Neural cell (in vitro differentiated cells): Measurements from ENCODE around the gene FILIP1L. TPM values are rescaled to one million over a fixed set of nuclear protein-coding genes. Genes with fewer than 3 reads are reported as not detected.

Experiments used
- H2AFZ ChIP-seq: fragments of 200-600, 300-800 bp; sonication (generic), shearing (Covaris generic); 2 replicates; pipeline ENCODE4 v1.6.0; 2014; ENCODE audit warnings: low read depth, mild to moderate bottlenecking, antibody characterized with exemption, low read length, moderate library complexity
- H3F3A ChIP-seq: fragments of 200-600 bp; shearing (Covaris generic); 2 replicates; pipeline ENCODE4 v1.6.1; 2016; ENCODE audit warnings: mild to moderate bottlenecking, moderate library complexity, mixed read lengths, antibody characterized with exemption, low read length; ENCODE audit not compliant: insufficient read depth, poor library complexity, severe bottlenecking
- H3K27ac ChIP-seq: fragments of 200-600, 300-800 bp; sonication (generic), shearing (Covaris generic); 2 replicates; pipeline ENCODE4 v1.5.1; 2014; ENCODE audit warnings: mild to moderate bottlenecking, low read length, moderate library complexity
- H3K27me3 ChIP-seq: fragments of 300-800, 200-600 bp; sonication (generic), shearing (Covaris generic); 2 replicates; pipeline ENCODE4 v1.6.0; 2014; ENCODE audit warnings: mild to moderate bottlenecking, low read depth, low read length, moderate library complexity; ENCODE audit not compliant: insufficient read depth
- H3K36me3 ChIP-seq: fragments of 300-800, 200-600 bp; sonication (generic), shearing (Covaris generic); 2 replicates; pipeline ENCODE4 v1.5.1; 2014; ENCODE audit warnings: mild to moderate bottlenecking, antibody characterized with exemption, low read length, moderate library complexity; ENCODE audit not compliant: insufficient read depth
- H3K4me2 ChIP-seq: fragments of 300-800, 200-600 bp; sonication (generic), shearing (Covaris generic); 2 replicates; pipeline ENCODE4 v1.6.0; 2014; ENCODE audit warnings: mild to moderate bottlenecking, low read length
- H3K4me3 ChIP-seq: fragments of 300-800, 200-600 bp; sonication (generic), shearing (Covaris generic); 2 replicates; pipeline ENCODE4 v1.5.1; 2014; ENCODE audit warnings: mild to moderate bottlenecking, low read length, moderate library complexity
- H3K79me2 ChIP-seq: fragments of 200-600 bp; shearing (Covaris generic); replicated peaks from 2 replicates; pipeline ENCODE4 v1.6.0; 2014; ENCODE audit warnings: mild to moderate bottlenecking, low read length, moderate library complexity; ENCODE audit not compliant: insufficient read depth
- H3K9ac ChIP-seq: fragments of 300-800, 200-600 bp; sonication (generic), shearing (Covaris generic); 2 replicates; pipeline ENCODE4 v1.6.1; 2016; ENCODE audit warnings: mild to moderate bottlenecking, low read length, mixed read lengths
- H3K9me2 ChIP-seq: fragments of 200-600 bp; shearing (Covaris generic); 2 replicates; pipeline ENCODE4 v1.6.1; 2016; ENCODE audit warnings: mild to moderate bottlenecking, low read length, mixed read lengths; ENCODE audit not compliant: insufficient read depth
- H3K9me3 ChIP-seq: fragments of 200-600, 300-800 bp; sonication (generic), shearing (Covaris generic); 2 replicates; pipeline ENCODE4 v1.6.1; 2016; ENCODE audit warnings: mild to moderate bottlenecking, mixed run types, low read length, moderate library complexity, mixed read lengths
- H4K20me1 ChIP-seq: fragments of 200-600 bp; shearing (Covaris generic); 2 replicates; pipeline ENCODE4 v1.6.1; 2016; ENCODE audit warnings: mild to moderate bottlenecking, mixed run types; ENCODE audit not compliant: insufficient read depth
- EP300 ChIP-seq: fragments of 450-650 bp; conservative IDR thresholded peaks from 2 replicates; pipeline ENCODE4 v1.6.1; 2014; ENCODE audit warnings: antibody characterized with exemption, mild to moderate bottlenecking, moderate library complexity; ENCODE audit not compliant: poor library complexity, severe bottlenecking
- EZH2 ChIP-seq: fragments of 200-600, 300-800 bp; shearing (Covaris generic), sonication (generic); IDR thresholded peaks from 2 replicates; pipeline ENCODE4 v1.6.1; 2014; ENCODE audit warnings: antibody characterized with exemption, low read length, borderline replicate concordance, mild to moderate bottlenecking; ENCODE audit not compliant: insufficient read depth, poor library complexity, severe bottlenecking
- MXI1 ChIP-seq: fragments of 450-650 bp; conservative IDR thresholded peaks from 2 replicates; pipeline ENCODE4 v1.6.1; 2014; ENCODE audit warnings: antibody characterized with exemption, mild to moderate bottlenecking; ENCODE audit not compliant: poor library complexity, severe bottlenecking
- POLR2AphosphoS5 ChIP-seq: IDR thresholded peaks from 2 replicates; pipeline ENCODE4 v1.6.1; 2012
- RAD21 ChIP-seq: fragments of 450-650 bp; conservative IDR thresholded peaks from 2 replicates; pipeline ENCODE4 v1.6.1; 2014; ENCODE audit warnings: antibody characterized with exemption, mild to moderate bottlenecking, moderate library complexity
- SMC3 ChIP-seq: fragments of 450-650 bp; conservative IDR thresholded peaks from 2 replicates; pipeline ENCODE4 v1.6.1; 2014; ENCODE audit warnings: antibody characterized with exemption, mild to moderate bottlenecking, moderate library complexity; ENCODE audit not compliant: poor library complexity
- TAF1 ChIP-seq: IDR thresholded peaks from 2 replicates; pipeline ENCODE4 v1.6.1; 2012; ENCODE audit warnings: low read depth
- polyA plus RNA-seq: library from polyadenylated mRNA; depleted of rRNA; stranded (reverse); fragments of >200 nt; gene quantifications from 2 replicates; pipeline ENCODE4 v1.2.3, GENCODE V29; 2014
- TF ChIP-seq, protein P1 (sequence below): IDR thresholded peaks from 2 replicates; pipeline ENCODE4 v1.6.1; 2012; ENCODE audit warnings: borderline replicate concordance
- TF ChIP-seq, protein P2 (sequence below): fragments of 450-650 bp; IDR thresholded peaks from 2 replicates; pipeline ENCODE4 v1.5.1; 2014; ENCODE audit warnings: antibody characterized with exemption, mild to moderate bottlenecking, moderate library complexity; ENCODE audit not compliant: poor library complexity, severe bottlenecking

The FILIP1L gene
- polyA plus RNA-seq, 1 donor from 2014 or later: 0.27 TPM

DNA sequence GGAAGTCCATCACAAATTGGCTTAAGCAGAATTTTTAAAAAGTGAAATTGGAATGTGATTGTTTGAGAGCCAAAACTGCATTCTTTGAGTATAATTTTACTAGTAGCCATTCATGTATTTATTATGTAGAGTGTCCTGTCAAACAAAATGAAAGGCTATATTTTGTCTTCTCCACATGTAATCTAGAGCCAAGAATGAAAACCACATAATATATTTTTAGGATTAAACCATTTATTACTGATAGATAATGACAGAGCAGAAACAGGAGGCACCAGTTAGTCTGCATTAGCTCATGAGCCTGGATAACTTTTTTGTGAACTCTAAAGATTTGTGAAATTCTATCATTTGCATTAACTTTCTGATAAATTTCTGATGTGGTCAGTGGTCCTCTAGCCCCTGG is 130.2 kb downstream of the FILIP1L start:
- H3K4me2 ChIP-seq: no peak overlapping the region
- H3K27ac ChIP-seq: no peak overlapping the region
- H3K9me2 ChIP-seq: no peaks in the 10 kb centered on the region
- H2AFZ ChIP-seq: no peak overlapping the region
- H3F3A ChIP-seq: no peaks in the 10 kb centered on the region
- H3K4me3 ChIP-seq: no peak overlapping the region
- no peak for TF ChIP-seq EP300
- no peak for TF ChIP-seq RAD21
- TF ChIP-seq EZH2: no peak
- no peak for TF ChIP-seq TAF1
- no peak for TF ChIP-seq SMC3
- TF ChIP-seq, protein P1, sequence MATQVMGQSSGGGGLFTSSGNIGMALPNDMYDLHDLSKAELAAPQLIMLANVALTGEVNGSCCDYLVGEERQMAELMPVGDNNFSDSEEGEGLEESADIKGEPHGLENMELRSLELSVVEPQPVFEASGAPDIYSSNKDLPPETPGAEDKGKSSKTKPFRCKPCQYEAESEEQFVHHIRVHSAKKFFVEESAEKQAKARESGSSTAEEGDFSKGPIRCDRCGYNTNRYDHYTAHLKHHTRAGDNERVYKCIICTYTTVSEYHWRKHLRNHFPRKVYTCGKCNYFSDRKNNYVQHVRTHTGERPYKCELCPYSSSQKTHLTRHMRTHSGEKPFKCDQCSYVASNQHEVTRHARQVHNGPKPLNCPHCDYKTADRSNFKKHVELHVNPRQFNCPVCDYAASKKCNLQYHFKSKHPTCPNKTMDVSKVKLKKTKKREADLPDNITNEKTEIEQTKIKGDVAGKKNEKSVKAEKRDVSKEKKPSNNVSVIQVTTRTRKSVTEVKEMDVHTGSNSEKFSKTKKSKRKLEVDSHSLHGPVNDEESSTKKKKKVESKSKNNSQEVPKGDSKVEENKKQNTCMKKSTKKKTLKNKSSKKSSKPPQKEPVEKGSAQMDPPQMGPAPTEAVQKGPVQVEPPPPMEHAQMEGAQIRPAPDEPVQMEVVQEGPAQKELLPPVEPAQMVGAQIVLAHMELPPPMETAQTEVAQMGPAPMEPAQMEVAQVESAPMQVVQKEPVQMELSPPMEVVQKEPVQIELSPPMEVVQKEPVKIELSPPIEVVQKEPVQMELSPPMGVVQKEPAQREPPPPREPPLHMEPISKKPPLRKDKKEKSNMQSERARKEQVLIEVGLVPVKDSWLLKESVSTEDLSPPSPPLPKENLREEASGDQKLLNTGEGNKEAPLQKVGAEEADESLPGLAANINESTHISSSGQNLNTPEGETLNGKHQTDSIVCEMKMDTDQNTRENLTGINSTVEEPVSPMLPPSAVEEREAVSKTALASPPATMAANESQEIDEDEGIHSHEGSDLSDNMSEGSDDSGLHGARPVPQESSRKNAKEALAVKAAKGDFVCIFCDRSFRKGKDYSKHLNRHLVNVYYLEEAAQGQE: no peak
- no peak for TF ChIP-seq POLR2AphosphoS5
- no peak for TF ChIP-seq MXI1
- TF ChIP-seq, protein P2, sequence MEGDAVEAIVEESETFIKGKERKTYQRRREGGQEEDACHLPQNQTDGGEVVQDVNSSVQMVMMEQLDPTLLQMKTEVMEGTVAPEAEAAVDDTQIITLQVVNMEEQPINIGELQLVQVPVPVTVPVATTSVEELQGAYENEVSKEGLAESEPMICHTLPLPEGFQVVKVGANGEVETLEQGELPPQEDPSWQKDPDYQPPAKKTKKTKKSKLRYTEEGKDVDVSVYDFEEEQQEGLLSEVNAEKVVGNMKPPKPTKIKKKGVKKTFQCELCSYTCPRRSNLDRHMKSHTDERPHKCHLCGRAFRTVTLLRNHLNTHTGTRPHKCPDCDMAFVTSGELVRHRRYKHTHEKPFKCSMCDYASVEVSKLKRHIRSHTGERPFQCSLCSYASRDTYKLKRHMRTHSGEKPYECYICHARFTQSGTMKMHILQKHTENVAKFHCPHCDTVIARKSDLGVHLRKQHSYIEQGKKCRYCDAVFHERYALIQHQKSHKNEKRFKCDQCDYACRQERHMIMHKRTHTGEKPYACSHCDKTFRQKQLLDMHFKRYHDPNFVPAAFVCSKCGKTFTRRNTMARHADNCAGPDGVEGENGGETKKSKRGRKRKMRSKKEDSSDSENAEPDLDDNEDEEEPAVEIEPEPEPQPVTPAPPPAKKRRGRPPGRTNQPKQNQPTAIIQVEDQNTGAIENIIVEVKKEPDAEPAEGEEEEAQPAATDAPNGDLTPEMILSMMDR: no peak
- no peaks in the 10 kb centered on the region for H3K27me3 ChIP-seq
- H3K36me3 ChIP-seq: no peaks in the 10 kb centered on the region
- no peaks in the 10 kb centered on the region for H3K79me2 ChIP-seq
- H4K20me1 ChIP-seq: no peaks in the 10 kb centered on the region
- no peak overlapping the region for H3K9ac ChIP-seq
- no peaks in the 10 kb centered on the region for H3K9me3 ChIP-seq

DNA sequence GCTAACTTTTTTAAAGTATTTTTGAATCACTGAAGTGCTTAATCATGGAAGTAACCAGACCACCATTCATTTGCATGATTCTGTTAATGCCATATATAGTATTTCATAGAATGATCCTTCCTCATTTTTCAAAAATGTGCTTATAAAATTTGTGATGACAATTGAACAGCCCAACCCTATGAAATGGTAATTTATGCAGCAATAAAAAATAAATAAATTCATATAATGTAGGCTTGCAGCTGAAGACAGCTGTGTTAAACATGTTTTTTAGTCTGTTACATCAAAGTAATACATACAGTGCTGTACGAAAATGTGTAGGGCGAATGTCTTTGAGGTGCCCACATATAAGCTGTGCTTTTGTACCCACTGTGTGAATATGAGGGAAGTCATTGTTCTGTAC is 131.7 kb downstream of the FILIP1L start:
- H3K9ac ChIP-seq: no peak overlapping the region
- TF ChIP-seq SMC3 (no peak), EZH2 (no peak), EP300 (no peak), RAD21 (no peak)
- TF ChIP-seq, protein P1: no peak
- H3K4me3 ChIP-seq: no peak overlapping the region
- H4K20me1 ChIP-seq: no peaks in the 10 kb centered on the region
- H2AFZ ChIP-seq: no peak overlapping the region
- H3K27ac ChIP-seq: no peak overlapping the region
- no peaks in the 10 kb centered on the region for H3K27me3 ChIP-seq
- no peaks in the 10 kb centered on the region for H3K9me2 ChIP-seq
- H3K9me3 ChIP-seq: peaks cover 3% of the 10 kb centered on the region
- no peaks in the 10 kb centered on the region for H3K36me3 ChIP-seq
- H3F3A ChIP-seq: no peaks in the 10 kb centered on the region
- H3K79me2 ChIP-seq: no peaks in the 10 kb centered on the region
- H3K4me2 ChIP-seq: no peak overlapping the region
